ENCODE results near the gene STAP2.

GRCh38 chr19:4310247-4311121 lies 28.1 kb downstream of the STAP2 start:
- TF ChIP-seq CTCF (conservative IDR thresholded peaks at IDR 0.05; ENCODE audit: low read depth, low read length) (no peak), EZH2 (IDR thresholded peaks at IDR 0.05; ENCODE audit: low read length, unreplicated experiment) (no peak), EZH2phosphoT487 (IDR thresholded peaks at IDR 0.05; ENCODE audit: borderline replicate concordance, low read length) (no peak)

Measured in PC-3 (cell line).